K562 (cell line): ENCODE measurements around the gene MCRS1. TPM values are rescaled to one million over a fixed set of nuclear protein-coding genes. Genes with fewer than 3 reads are reported as not detected.

Source experiments
- ATAC-seq: fragments of 200-7000 bp; cut with Tn5 transposase; 3 replicates; pipeline ENCODE4 v1.9.1; 2020; ENCODE audit warnings: moderate library complexity
- BruUV-seq: library from RNA; stranded (reverse); fragments of 400-500 nt; replicated peaks from 2 replicates; lab custom pipeline; 2021; lab: Mats Ljungman, UMichigan
- CTCF ChIA-PET: fragments of 300-600 bp; formaldehyde crosslinking; extraction: SDS; loops from one replicate; lab custom pipeline; 2021; ENCODE audit warnings: low intra/inter-chr PET ratio; lab: Yijun Ruan, JAX
- POLR2A ChIA-PET: fragments of 300-600, 350-650 bp; sonication (Branson Sonifier 250); formaldehyde crosslinking; extraction: SDS; loops from one replicate; lab custom pipeline; 2021; ENCODE audit warnings: antibody characterized with exemption, inconsistent platforms; lab: Yijun Ruan, JAX
- DNase-seq, 4 experiments: peaks; one replicate each; pipeline versions ENCODE4 v3.0.0 to v3.0.0-alpha.2; 2011 to 2018; ENCODE audit warnings: low spot score in 3 of 4, mixed read lengths in 3 of 4; ENCODE audit errors: extremely low read depth in 1 of 4
- FAIRE-seq: peaks from 2 replicates; lab custom pipeline; 2011; peaks lifted over from hg19 to GRCh38; lab: Jason Lieb, UNC
- H2AFZ ChIP-seq: 2 replicates; pipeline ENCODE4 v1.6.0; 2011; ENCODE audit warnings: low read depth, low read length, control low read depth, inconsistent platforms
- H3K27ac ChIP-seq: fragments of 200-600 bp; 3 replicates; pipeline ENCODE4 v1.8.0; 2011; ENCODE audit warnings: low read depth, mild to moderate bottlenecking, control low read depth, inconsistent platforms, low read length, moderate library complexity, mixed read lengths; ENCODE audit errors: extremely low read depth
- H3K27me3 ChIP-seq, 2 experiments: fragments of 300-600 bp in 1 of 2; 2 replicates in 1 of 2; 3 replicates in 1 of 2; pipeline versions ENCODE4 v1.6.0 to v1.8.0; 2011; ENCODE audit warnings: inconsistent platforms in 2 of 2, low read length in 2 of 2, mild to moderate bottlenecking in 1 of 2, mixed read lengths in 1 of 2, moderate library complexity in 1 of 2; ENCODE audit not compliant: control insufficient read depth in 2 of 2, insufficient read depth in 2 of 2
- H3K36me3 ChIP-seq: fragments of 300-600 bp; 3 replicates; pipeline ENCODE4 v1.8.0; 2011; ENCODE audit warnings: mild to moderate bottlenecking, low read length, inconsistent platforms; ENCODE audit not compliant: control insufficient read depth, insufficient read depth
- H3K4me1 ChIP-seq, 2 experiments: fragments of 200-600 bp in 1 of 2; replicated peaks in 1 of 2; 2 replicates in 1 of 2; 3 replicates in 1 of 2; pipeline versions ENCODE4 v1.5.1 to v1.8.0; 2011; ENCODE audit warnings: inconsistent platforms in 2 of 2, low read length in 2 of 2, mild to moderate bottlenecking in 1 of 2, mixed read lengths in 1 of 2, moderate library complexity in 1 of 2; ENCODE audit not compliant: control insufficient read depth in 2 of 2, insufficient read depth in 2 of 2
- H3K4me2 ChIP-seq: 2 replicates; pipeline ENCODE4 v1.6.1; 2011; ENCODE audit warnings: low read length, control low read depth, inconsistent platforms, mixed read lengths; ENCODE audit not compliant: insufficient read depth
- H3K4me3 ChIP-seq: fragments of 200-600 bp; sonication (generic), shearing (Covaris generic); 2 replicates; pipeline ENCODE4 v1.5.1; 2016; ENCODE audit warnings: control low read depth, inconsistent platforms
- H3K79me2 ChIP-seq: fragments of 200-600 bp; 3 replicates; pipeline ENCODE4 v1.8.0; 2011; ENCODE audit warnings: low read length, inconsistent platforms; ENCODE audit not compliant: control insufficient read depth, insufficient read depth
- H3K9ac ChIP-seq, 2 experiments: 2 replicates each; pipeline versions ENCODE4 v1.6.0 to v1.6.1; 2011; ENCODE audit warnings: low read depth in 2 of 2, low read length in 2 of 2, control low read depth in 1 of 2, inconsistent platforms in 1 of 2, mild to moderate bottlenecking in 1 of 2, mixed read lengths in 1 of 2; ENCODE audit not compliant: insufficient read depth in 1 of 2
- H3K9me1 ChIP-seq: one replicate; pipeline ENCODE4 v1.6.0; 2011; ENCODE audit warnings: inconsistent platforms, mild to moderate bottlenecking, low read length, moderate library complexity; ENCODE audit not compliant: control insufficient read depth, insufficient read depth
- H3K9me3 ChIP-seq: replicated peaks from 2 replicates; pipeline ENCODE4 v1.5.1; 2011; ENCODE audit warnings: low read depth, low read length, inconsistent platforms; ENCODE audit not compliant: control insufficient read depth, insufficient read depth
- H4K20me1 ChIP-seq: replicated peaks from 2 replicates; pipeline ENCODE4 v1.6.1; 2011; ENCODE audit warnings: low read length, inconsistent platforms, mixed read lengths; ENCODE audit not compliant: control insufficient read depth, insufficient read depth
- CEBPB ChIP-seq: fragments of 450-650 bp; IDR thresholded peaks from 2 replicates; pipeline ENCODE4 v1.6.1; 2016; ENCODE audit warnings: missing genetic modification characterization, missing compliant biosample characterization
- CEBPG ChIP-seq, 3 experiments: fragments of 200-800 bp in 1 of 3; sonication (Bioruptor generic) in 1 of 3; sonication (generic) in 1 of 3; formaldehyde crosslinking in 1 of 3; IDR thresholded peaks in 2 of 3; conservative IDR thresholded peaks in 1 of 3; 2 replicates each; pipeline versions ENCODE4 v1.6.1 to v1.8.0; 2016 to 2022; ENCODE audit warnings: missing compliant biosample characterization in 2 of 3, missing genetic modification characterization in 2 of 3, mild to moderate bottlenecking in 1 of 3, missing genetic modification reagents in 1 of 3
- RBM14 ChIP-seq: fragments of 200-400 bp; formaldehyde crosslinking; IDR thresholded peaks from 2 replicates; pipeline ENCODE4 v1.6.1; 2018; ENCODE audit warnings: low read depth, mild to moderate bottlenecking, low read length, moderate library complexity, borderline replicate concordance; ENCODE audit not compliant: insufficient read depth
- WGBS: fragments of 100-300 bp; shearing (Covaris generic); methylation state at CpG from one replicate; pipeline ENCODE4 v1.1.6; 2016; ENCODE audit warnings: low coverage, mixed read lengths; ENCODE audit not compliant: insufficient coverage; ENCODE audit errors: missing lambda C conversion rate; 5-methylcytosine and 5-hydroxymethylcytosine counted together
- in situ Hi-C: fragments of 300-500 bp; cut with MboI; formaldehyde crosslinking; loops from 4 replicates; pipeline ENCODE4 v1.15.0; 2018; ENCODE audit warnings: inconsistent platforms, mixed read lengths
- intact Hi-C: fragments of 100-400 bp; cut with micrococcal nuclease; formaldehyde crosslinking; loops from 2 replicates; pipeline ENCODE4 v1.14.2; 2022
- polyA plus RNA-seq, 8 experiments: library from polyadenylated mRNA; depleted of rRNA in 4 of 8; stranded (reverse) in 5 of 8; unstranded in 3 of 8; fragments of >200 nt; fragmentation: Nextera tagmentation in 2 of 8; fragmentation: Illumina TruSeq in 1 of 8; extraction: Ambion mirVana in 2 of 8; extraction: Trizol in 1 of 8; gene quantifications; 2 replicates each; pipeline versions ENCODE4 v1.2.1 to v1.2.3, GENCODE V29; 2011 to 2014; ENCODE audit warnings: inconsistent platforms in 1 of 8, missing spikeins in 1 of 8
- total RNA-seq, 7 experiments: library from RNA; depleted of rRNA in 6 of 7; stranded (reverse); fragments of >200 nt in 6 of 7; fragmentation: Illumina TruSeq in 2 of 7; extraction: Trizol in 2 of 7; gene quantifications; 2 replicates each; pipeline versions ENCODE4 v1.2.1 to v1.2.3, GENCODE V29; 2011 to 2021; ENCODE audit warnings: low replicate concordance in 1 of 7

MCRS1 gene
- total and polyA plus RNA-seq, 9 of the 15 experiments (the other 6 are each of a cell fraction or from before 2014, with no cell fraction given): 50.0 to 100 (median 73.2) TPM

GRCh38 chr12:49578471-49579112 is 10.7 kb upstream of the MCRS1 start:
- no peak for TF ChIP-seq RBM14
- no peak for TF ChIP-seq CEBPG (CRISPR knock-in tag; IDR thresholded peaks at IDR 0.05)
- no peak for TF ChIP-seq CEBPG (tag; conservative IDR thresholded peaks at IDR 0.05 in 1 of 2, IDR thresholded peaks at IDR 0.05 in 1 of 2)
- TF ChIP-seq CEBPB (tag): no peak
- TF ChIP-seq, all 486 proteins: peak for 0
- CTCF ChIA-PET: no interaction called here

More at GRCh38 chr12:49578471-49579112, 10.7 kb upstream of the MCRS1 start:
- H3K9ac ChIP-seq: no peak overlapping the region
- no peak overlapping the region for H3K27ac ChIP-seq
- intact Hi-C loops: no loop called here
- peaks cover 6% of the 10 kb centered on the region for H3K9me1 ChIP-seq
- BruUV-seq: no TSS peak
- H3K4me1 ChIP-seq: peaks cover 5 to 15% of the 10 kb centered on the region in 2 experiments; a peak in 4 of 5 replicates
- in situ Hi-C loops: no loop called here
- no peak overlapping the region for H2AFZ ChIP-seq
- H3K9me3 ChIP-seq: no peaks in the 10 kb centered on the region
- FAIRE-seq (no peak), DNase-seq (no peak), ATAC-seq (no peak)
- H3K36me3 ChIP-seq: peaks cover 34% of the 10 kb centered on the region; the same call in 1 of the 3 replicates
- POLR2A ChIA-PET: interaction anchor here (0.6 to 1.0 kb wide), 4 partner anchors 12 to 167 kb away, joined by 3 to 4 read pairs (median 4); no protein-coding TSS in a partner anchor
- no peak overlapping the region for H3K4me3 ChIP-seq
- no peaks in the 10 kb centered on the region for H3K27me3 ChIP-seq
- no peak overlapping the region for H3K4me2 ChIP-seq
- 76% methylated on average over 10 of the region's 13 CpGs for WGBS
- peaks cover 4% of the 10 kb centered on the region; the same call in 2 of the 3 replicates for H3K79me2 ChIP-seq
- peaks cover 16% of the 10 kb centered on the region; the same call in 1 of the 2 replicates for H4K20me1 ChIP-seq
